ENCODE data around the gene GFPT2.

GFPT2 gene

GRCh38 chr5:180283026-180283615, 70.0 kb downstream of the GFPT2 start:
- no peak for DNase-seq (ENCODE audit: low read depth in 2 of 2)

DNA sequence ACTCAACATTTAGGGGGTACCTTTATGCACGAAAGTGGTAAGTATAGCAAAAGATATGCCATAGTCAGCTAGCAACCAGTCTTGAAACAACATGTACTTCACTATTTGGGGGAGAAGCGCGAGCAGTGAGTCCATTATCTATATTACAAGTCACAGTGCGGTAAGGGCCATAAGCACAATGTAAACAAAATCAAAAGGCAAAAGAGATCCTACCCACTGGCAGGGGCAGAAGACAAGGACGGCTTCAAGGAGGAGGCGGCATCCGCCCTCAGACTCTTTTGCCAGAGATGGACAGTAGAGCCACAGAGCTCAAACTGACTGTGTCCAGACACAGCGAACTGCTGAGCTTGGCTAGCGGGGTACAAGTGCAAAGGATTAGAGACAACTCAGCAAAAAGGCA, 70.9 kb downstream of the GFPT2 start:
- DNase-seq (ENCODE audit: low read depth in 2 of 2) = no peak

GRCh38 chr5:180281706-180282105, 71.4 kb downstream of the GFPT2 start:
- no peak for DNase-seq (ENCODE audit: low read depth in 2 of 2)

GRCh38 chr5:180274695-180275094, 78.4 kb downstream of the GFPT2 start:
- no peak for DNase-seq (ENCODE audit: low read depth in 2 of 2)

GRCh38 chr5:180271221-180271620, 81.9 kb downstream of the GFPT2 start:
- DNase-seq (ENCODE audit: low read depth in 2 of 2) = no peak

- no peak for DNase-seq (ENCODE audit: low read depth in 2 of 2)
Observed at GRCh38 chr5:180259260-180259611, 93.9 kb downstream of the GFPT2 start.

DNA sequence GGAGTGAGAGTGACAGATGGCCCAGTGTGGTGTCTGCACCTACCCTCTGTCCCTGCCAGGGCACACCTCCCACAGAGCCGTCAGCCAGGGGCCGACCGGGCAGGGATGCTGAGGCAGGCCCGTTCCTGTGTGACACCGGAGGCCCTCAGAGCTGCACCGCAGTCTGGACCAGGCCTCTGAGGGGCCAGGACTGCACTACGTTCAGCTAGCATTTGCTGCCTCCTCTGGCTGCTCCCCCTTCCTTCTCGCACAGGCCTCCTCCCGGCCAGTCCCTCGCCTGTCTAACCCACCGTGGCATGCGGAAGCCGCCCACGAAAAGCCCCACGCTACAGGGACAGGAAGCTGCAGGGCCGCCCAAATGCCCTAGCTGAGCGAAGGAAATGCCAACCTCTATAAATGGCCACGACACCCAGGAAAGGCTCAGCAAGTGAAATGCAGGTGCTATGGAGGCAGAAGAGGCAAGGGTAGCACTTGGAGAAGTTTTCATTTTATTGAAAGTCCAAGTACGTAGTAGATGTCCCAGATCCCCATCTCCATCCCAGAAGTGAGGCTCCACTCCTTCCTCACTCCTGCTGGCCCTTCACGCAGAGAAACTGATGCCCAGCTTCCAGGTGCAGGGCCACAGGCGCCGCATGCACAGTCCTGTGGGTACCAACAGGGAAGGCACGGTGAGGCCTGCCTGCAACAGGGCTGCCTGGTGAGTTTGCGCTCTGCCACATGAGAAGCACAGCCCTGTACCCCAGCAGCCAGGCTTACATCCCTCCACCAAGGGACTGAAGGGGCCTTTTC, 99.9 kb downstream of the GFPT2 start:
- no peak for DNase-seq (ENCODE audit: low read depth in 2 of 2)

- DNase-seq (ENCODE audit: low read depth in 2 of 2) = no peak
Observed at GRCh38 chr5:180251887-180252286, 101.2 kb downstream of the GFPT2 start.

GRCh38 chr5:180251141-180251540, 102.0 kb downstream of the GFPT2 start:
- DNase-seq (ENCODE audit: low read depth in 2 of 2) = no peak

All from activated CD8-positive, alpha-beta memory T cell treated with anti-CD3 and anti-CD28 coated beads for 4 hours (primary cell).